NT2/D1 (cell line): Measurements from ENCODE around the gene ARHGAP45.

Source experiments
- SUZ12 ChIP-seq: IDR thresholded peaks from 2 replicates; pipeline ENCODE4 v1.6.1; 2011; ENCODE audit not compliant: insufficient read length, insufficient read depth; ENCODE audit errors: extremely low read depth
- YY1 ChIP-seq: IDR thresholded peaks from 2 replicates; pipeline ENCODE4 v1.6.1; 2011; ENCODE audit not compliant: insufficient read length, insufficient read depth
- ZNF274 ChIP-seq: IDR thresholded peaks from 2 replicates; pipeline ENCODE4 v1.6.1; 2011; ENCODE audit warnings: mild to moderate bottlenecking, low read depth, low read length

GRCh38 chr19:1049106-1049505, 17.9 kb upstream of the ARHGAP45 start:
- TF ChIP-seq ZNF274: no peak
- TF ChIP-seq SUZ12: no peak
- TF ChIP-seq YY1: no peak
